H1 (cell line): ENCODE data around the gene PDZRN3.

Experiments
- CTCF ChIP-seq, 3 experiments: IDR thresholded peaks; 1 replicate in 2 of 3; 2 replicates in 1 of 3; pipeline versions ENCODE4 v1.5.1 to v1.6.1; 2011; ENCODE audit warnings: low read length in 3 of 3, mild to moderate bottlenecking in 3 of 3, inconsistent platforms in 2 of 3, low read depth in 1 of 3, moderate library complexity in 1 of 3; ENCODE audit not compliant: insufficient read depth in 1 of 3; ENCODE audit errors: control extremely low read depth in 1 of 3
- EZH2 ChIP-seq: fragments of 200-600 bp; sonication (generic); IDR thresholded peaks from 2 replicates; pipeline ENCODE4 v1.7.1; 2012; ENCODE audit warnings: low read depth, mild to moderate bottlenecking, moderate library complexity, low read length, inconsistent platforms; ENCODE audit not compliant: severe bottlenecking

GRCh38 chr3:73601011-73601410 lies 23.7 kb downstream of the PDZRN3 start:
- no peak for TF ChIP-seq EZH2
- no peak for TF ChIP-seq CTCF (IDR thresholded peaks at IDR 0.05; ENCODE audit: control extremely low read depth in 1 of 3, insufficient read depth in 1 of 3, low read depth in 1 of 3, low read length in 3 of 3)
